Transverse colon (tissue), 4 donors: ENCODE measurements around the gene DLG2. TPM values are rescaled to one million over a fixed set of nuclear protein-coding genes. Genes with fewer than 3 reads are reported as not detected.

ENCODE experiments used
- DNase-seq: peaks from one replicate; pipeline ENCODE4 v3.0.0-alpha.2; 2019
- H3K27ac ChIP-seq, 4 donors: fragments of 200-600 bp; sonication (generic); 2 replicates each; pipeline ENCODE4 v1.5.1; 2016 to 2018; ENCODE audit warnings: inconsistent platforms in 4 of 4
- H3K27me3 ChIP-seq: fragments of 200-600 bp; sonication (generic); 2 replicates; pipeline ENCODE4 v1.5.1; 2017; ENCODE audit warnings: inconsistent platforms
- H3K36me3 ChIP-seq, 4 donors: fragments of 200-600 bp; sonication (generic); 2 replicates each; pipeline ENCODE4 v1.5.1; 2017 to 2019; ENCODE audit warnings: inconsistent platforms in 4 of 4
- H3K4me1 ChIP-seq, 4 donors: fragments of 200-600 bp; sonication (generic); 2 replicates each; pipeline ENCODE4 v1.5.1; 2017 to 2020; ENCODE audit warnings: inconsistent platforms in 4 of 4
- H3K4me3 ChIP-seq, 4 donors: fragments of 200-600 bp; sonication (generic); 1 replicate in 1 of 4; 2 replicates in 3 of 4; pipeline versions ENCODE4 v1.5.1 to v1.6.1; 2017 to 2019; ENCODE audit warnings: inconsistent platforms in 4 of 4
- H3K9me3 ChIP-seq, 2 donors: fragments of 200-600 bp; sonication (generic); 2 replicates each; pipeline ENCODE4 v1.5.1; 2017 to 2019; ENCODE audit warnings: inconsistent platforms in 2 of 2
- EP300 ChIP-seq: sonication (generic); formaldehyde crosslinking; IDR thresholded peaks from one replicate; pipeline ENCODE4 v1.6.1; 2017; ENCODE audit warnings: antibody characterized with exemption, low read depth
- POLR2A ChIP-seq: fragments of 450-650 bp; IDR thresholded peaks from one replicate; pipeline ENCODE4 v1.6.1; 2016; ENCODE audit warnings: antibody characterized with exemption, mild to moderate bottlenecking, moderate library complexity
- POLR2AphosphoS5 ChIP-seq, 3 donors: sonication (generic); formaldehyde crosslinking; IDR thresholded peaks; one replicate each; pipeline ENCODE4 v1.6.1; 2016; ENCODE audit warnings: antibody characterized with exemption in 3 of 3
- WGBS, 2 donors: methylation state at CpG; one replicate each; pipeline ENCODE4 v1.1.5; 2018; ENCODE audit warnings: low coverage in 1 of 2; 5-methylcytosine and 5-hydroxymethylcytosine counted together
- in situ Hi-C, 4 donors: fragments of 200-750 bp; cut with MboI; loops; one replicate each; pipeline versions ENCODE4 v1.15.0 to v1.15.1; 2017; ENCODE audit warnings: low sequenced_read_pairs in 3 of 4, low pct_ligation_motif_present in 1 of 4, low pct_unique_long_range_greater_than_20kb in 1 of 4
- intact Hi-C: fragments of 100-400 bp; cut with DNase I; formaldehyde crosslinking; loops from one replicate; pipeline ENCODE4 v1.15.1; 2023; ENCODE audit warnings: low total_unique reads
- total RNA-seq, 4 donors: library from RNA; depleted of rRNA; stranded (reverse); fragments of >200 nt; gene quantifications; one replicate each; pipeline ENCODE4 v1.1.0, GENCODE V29; 2016
- TF ChIP-seq, protein P1 (sequence below), 5 experiments: fragments of 200-600 bp in 3 of 5; fragments of 450-650 bp in 2 of 5; sonication (generic) in 3 of 5; IDR thresholded peaks; 1 replicate in 2 of 5; 2 replicates in 3 of 5; pipeline ENCODE4 v1.5.1; 2016 to 2017; ENCODE audit warnings: antibody characterized with exemption in 5 of 5, inconsistent platforms in 3 of 5, mild to moderate bottlenecking in 2 of 5, moderate library complexity in 1 of 5

Gene DLG2
- total RNA-seq, 4 donors from 2014 or later: 1.9 to 28.3 (median 3.7) TPM

- Histone ChIP-seq H3K9me3 (peaks cover 0 to 5% of the 10 kb centered on the region in 2 donors), H3K36me3 (no peaks in the 10 kb centered on the region), H3K27ac (no peak overlapping the region), H3K4me3 (no peak overlapping the region), H3K4me1 (no peaks in the 10 kb centered on the region), H3K27me3 (no peaks in the 10 kb centered on the region)
- no peak for DNase-seq
- intact Hi-C loops (no loop called here), in situ Hi-C loops (no loop called here)
- TF ChIP-seq POLR2A (no peak), POLR2AphosphoS5 (IDR thresholded peaks at IDR 0.05) (no peak), EP300 (no peak)
- TF ChIP-seq, protein P1, sequence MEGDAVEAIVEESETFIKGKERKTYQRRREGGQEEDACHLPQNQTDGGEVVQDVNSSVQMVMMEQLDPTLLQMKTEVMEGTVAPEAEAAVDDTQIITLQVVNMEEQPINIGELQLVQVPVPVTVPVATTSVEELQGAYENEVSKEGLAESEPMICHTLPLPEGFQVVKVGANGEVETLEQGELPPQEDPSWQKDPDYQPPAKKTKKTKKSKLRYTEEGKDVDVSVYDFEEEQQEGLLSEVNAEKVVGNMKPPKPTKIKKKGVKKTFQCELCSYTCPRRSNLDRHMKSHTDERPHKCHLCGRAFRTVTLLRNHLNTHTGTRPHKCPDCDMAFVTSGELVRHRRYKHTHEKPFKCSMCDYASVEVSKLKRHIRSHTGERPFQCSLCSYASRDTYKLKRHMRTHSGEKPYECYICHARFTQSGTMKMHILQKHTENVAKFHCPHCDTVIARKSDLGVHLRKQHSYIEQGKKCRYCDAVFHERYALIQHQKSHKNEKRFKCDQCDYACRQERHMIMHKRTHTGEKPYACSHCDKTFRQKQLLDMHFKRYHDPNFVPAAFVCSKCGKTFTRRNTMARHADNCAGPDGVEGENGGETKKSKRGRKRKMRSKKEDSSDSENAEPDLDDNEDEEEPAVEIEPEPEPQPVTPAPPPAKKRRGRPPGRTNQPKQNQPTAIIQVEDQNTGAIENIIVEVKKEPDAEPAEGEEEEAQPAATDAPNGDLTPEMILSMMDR (IDR thresholded peaks at IDR 0.05): no peak
These were observed 1582.0 kb downstream of the DLG2 start for GRCh38 chr11:84045146-84045545.

DNA sequence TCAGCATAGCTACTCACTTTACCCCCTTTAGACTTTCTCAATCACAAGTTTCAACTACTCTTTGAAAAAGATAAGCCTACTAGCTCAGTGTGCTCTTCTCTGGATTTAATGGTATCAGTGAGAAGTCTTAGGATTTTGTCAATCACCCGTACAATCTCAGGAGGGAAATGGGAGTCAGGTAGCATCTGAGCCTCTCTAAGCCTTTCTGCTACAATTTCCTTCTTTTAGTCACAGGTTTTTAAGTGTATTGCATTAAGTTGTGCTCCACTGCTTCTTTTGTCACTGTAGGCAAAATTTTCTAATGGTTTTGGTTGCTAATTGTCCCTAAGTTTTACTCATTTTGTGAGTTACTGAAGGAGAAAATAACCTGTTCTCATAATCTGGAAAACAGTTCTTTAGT lies 1582.4 kb downstream of the DLG2 start:
- TF ChIP-seq EP300 (no peak), POLR2A (no peak), POLR2AphosphoS5 (IDR thresholded peaks at IDR 0.05) (no peak)
- TF ChIP-seq, protein P1 (IDR thresholded peaks at IDR 0.05): no peak

DNA sequence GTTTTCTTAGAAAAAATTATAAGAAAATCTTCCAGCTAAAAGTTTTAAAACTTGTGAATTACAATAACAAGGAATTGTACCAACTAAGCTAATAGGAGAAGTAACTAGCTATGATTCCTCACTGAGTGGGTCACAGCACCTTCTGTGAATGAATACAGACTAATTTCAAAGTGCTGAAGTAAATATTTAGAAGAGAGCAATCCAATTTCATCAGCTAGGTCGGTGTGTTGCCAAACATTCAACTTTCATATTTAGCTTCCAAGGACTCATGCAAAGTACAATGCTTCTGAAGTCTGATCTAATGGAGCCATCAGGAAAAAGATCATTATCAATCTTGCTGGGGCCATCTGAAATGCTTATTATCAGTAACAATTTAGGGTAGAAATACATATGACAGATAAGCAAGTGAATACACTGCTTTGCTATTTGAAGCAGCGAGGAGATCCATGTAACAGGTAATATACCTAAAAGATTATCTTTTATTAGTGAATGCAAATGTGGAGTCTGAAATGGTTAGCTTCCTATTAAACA lies 1590.4 kb downstream of the DLG2 start:
- 56 to 63% methylated on average over 2 of the region's 2 CpGs for WGBS, 2 donors
- DNase-seq: no peak
- no peaks in the 10 kb centered on the region for H3K9me3 ChIP-seq
- H3K36me3 ChIP-seq: no peaks in the 10 kb centered on the region
- intact Hi-C loops: no loop called here
- no peaks in the 10 kb centered on the region for H3K4me1 ChIP-seq
- H3K27ac ChIP-seq: no peak overlapping the region
- H3K27me3 ChIP-seq: no peaks in the 10 kb centered on the region
- in situ Hi-C loops: no loop called here
- TF ChIP-seq, protein P1 (IDR thresholded peaks at IDR 0.05): no peak
- TF ChIP-seq POLR2AphosphoS5 (IDR thresholded peaks at IDR 0.05) (no peak), EP300 (no peak), POLR2A (no peak)
- no peak overlapping the region for H3K4me3 ChIP-seq

More for the DNA sequence above, 1582.4 kb downstream of the DLG2 start:
- H3K36me3 ChIP-seq: no peaks in the 10 kb centered on the region
- no peaks in the 10 kb centered on the region for H3K27me3 ChIP-seq
- DNase-seq: no peak
- no peak overlapping the region for H3K27ac ChIP-seq
- H3K4me3 ChIP-seq: no peak overlapping the region
- intact Hi-C loops: no loop called here
- 74% methylated on average over 1 of the region's 1 CpG; no CpG with 5 or more reads in 1 of the 2 donors for WGBS, 2 donors
- no peaks in the 10 kb centered on the region for H3K4me1 ChIP-seq
- peaks cover 0 to 5% of the 10 kb centered on the region in 2 donors for H3K9me3 ChIP-seq
- in situ Hi-C loops: no loop called here

DNA sequence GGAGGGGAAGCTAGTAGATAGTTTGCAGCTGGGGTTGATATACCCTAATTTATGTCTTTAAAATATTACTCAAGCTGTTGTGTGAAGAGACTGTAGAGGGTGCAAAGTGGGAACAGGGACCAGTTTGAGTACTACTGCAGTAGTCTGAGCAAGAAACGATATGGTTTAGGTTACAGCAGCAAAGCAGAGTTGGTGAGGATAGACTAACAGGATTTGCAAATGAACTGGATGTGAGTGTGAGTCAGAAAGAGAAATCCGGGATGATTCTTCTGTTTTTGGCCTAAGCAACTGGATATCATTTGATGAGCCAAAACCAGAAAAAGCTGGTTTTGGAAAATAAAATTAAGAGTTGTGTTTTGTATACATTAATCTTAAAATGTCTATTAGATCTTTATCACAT lies 1591.5 kb downstream of the DLG2 start:
- no peak overlapping the region for H3K27ac ChIP-seq
- H3K4me3 ChIP-seq: no peak overlapping the region
- no peaks in the 10 kb centered on the region for H3K9me3 ChIP-seq
- H3K27me3 ChIP-seq: no peaks in the 10 kb centered on the region
- intact Hi-C loops (no loop called here), in situ Hi-C loops (no loop called here)
- H3K4me1 ChIP-seq: no peaks in the 10 kb centered on the region
- TF ChIP-seq, protein P1 (IDR thresholded peaks at IDR 0.05): no peak
- TF ChIP-seq EP300 (no peak), POLR2AphosphoS5 (IDR thresholded peaks at IDR 0.05) (no peak), POLR2A (no peak)
- H3K36me3 ChIP-seq: no peaks in the 10 kb centered on the region
- 32 to 56% methylated on average over 2 of the region's 2 CpGs for WGBS, 2 donors
- DNase-seq: no peak
